Glutamatergic neuron (in vitro differentiated cells): ENCODE data around the gene SUN1. TPM values are rescaled to one million over a fixed set of nuclear protein-coding genes. Genes with fewer than 3 reads are reported as not detected.

Experiments
- DNase-seq: peaks from one replicate; pipeline ENCODE4 v3.0.0; 2022
- H3K27ac Mint-ChIP-seq: one replicate; pipeline ENCODE4 v1.8.0; 2020; ENCODE audit warnings: mild to moderate bottlenecking, mixed read lengths, inconsistent platforms; ENCODE audit not compliant: unreplicated experiment
- H3K27me3 Mint-ChIP-seq: one replicate; pipeline ENCODE4 v1.8.0; 2020; ENCODE audit warnings: mild to moderate bottlenecking, moderate library complexity, mixed read lengths, inconsistent platforms; ENCODE audit not compliant: unreplicated experiment
- H3K36me3 Mint-ChIP-seq: one replicate; pipeline ENCODE4 v1.8.0; 2020; ENCODE audit warnings: mild to moderate bottlenecking, mixed read lengths, inconsistent platforms; ENCODE audit not compliant: unreplicated experiment
- H3K4me1 Mint-ChIP-seq: one replicate; pipeline ENCODE4 v1.8.0; 2020; ENCODE audit warnings: mild to moderate bottlenecking, low read depth, mixed read lengths, inconsistent platforms; ENCODE audit not compliant: unreplicated experiment
- H3K4me3 Mint-ChIP-seq: one replicate; pipeline ENCODE4 v1.8.0; 2020; ENCODE audit warnings: mild to moderate bottlenecking, mixed read lengths, inconsistent platforms; ENCODE audit not compliant: unreplicated experiment
- H3K9me3 Mint-ChIP-seq: one replicate; pipeline ENCODE4 v1.8.0; 2020; ENCODE audit warnings: mild to moderate bottlenecking, moderate library complexity, mixed read lengths, inconsistent platforms; ENCODE audit not compliant: unreplicated experiment
- CTCF ChIP-seq: fragments of 200-600 bp; sonication (generic); IDR thresholded peaks from one replicate; pipeline ENCODE4 v1.5.0; 2021; ENCODE audit not compliant: partially characterized antibody, unreplicated experiment
- total RNA-seq: library from RNA; stranded (reverse); fragmentation: NEBNext Ultra II Directional; extraction: Animal tissue kit (Norgen Biotek cat#: 25700); gene quantifications from one replicate; pipeline ENCODE4 v1.2.1, GENCODE V29; 2021; ENCODE audit not compliant: unreplicated experiment

Gene SUN1
- total RNA-seq, 1 donor from 2014 or later, result 879 TPM

GRCh38 chr7:891805-892204, 59.5 kb downstream of the SUN1 start:
- DNase-seq, result no peak
- Mint-ChIP-seq H3K9me3 (peaks cover 28% of the 10 kb centered on the region), H3K4me1 (no peaks in the 10 kb centered on the region), H3K4me3 (no peak overlapping the region), H3K27me3 (peaks cover 32% of the 10 kb centered on the region), H3K36me3 (no peaks in the 10 kb centered on the region), H3K27ac (no peak overlapping the region)
- no peak for TF ChIP-seq CTCF

- peaks cover 26% of the 10 kb centered on the region for H3K9me3 Mint-ChIP-seq
- H3K27me3 Mint-ChIP-seq, result peaks cover 35% of the 10 kb centered on the region
- H3K27ac Mint-ChIP-seq, result peak overlapping the region; percentile 70
- H3K36me3 Mint-ChIP-seq, result no peaks in the 10 kb centered on the region
- H3K4me1 Mint-ChIP-seq, result no peaks in the 10 kb centered on the region
- DNase-seq, result no peak
- TF ChIP-seq CTCF, result no peak
- H3K4me3 Mint-ChIP-seq, result no peak overlapping the region
Measured at GRCh38 chr7:892648-893593, 60.6 kb downstream of the SUN1 start.

DNA sequence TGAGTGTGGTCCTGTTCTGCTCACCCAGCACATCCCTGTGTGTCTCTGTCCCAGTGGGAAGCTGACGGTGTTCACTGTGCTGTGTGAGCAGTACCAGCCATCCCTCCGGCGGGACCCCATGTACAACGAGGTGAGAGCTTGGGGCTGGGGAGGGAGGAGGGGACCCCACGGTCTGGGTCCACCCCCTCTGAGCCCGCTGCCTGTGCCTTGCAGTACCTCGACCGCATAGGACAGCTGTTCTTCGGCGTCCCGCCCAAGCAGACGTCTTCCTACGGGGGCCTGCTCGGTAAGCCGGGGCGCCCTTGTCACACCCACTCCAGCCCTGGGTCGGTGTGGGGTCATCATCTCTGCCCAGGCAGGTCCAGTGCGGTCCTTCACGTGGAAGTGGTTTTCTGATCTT, 61.4 kb downstream of the SUN1 start:
- Mint-ChIP-seq H3K27ac (no peak overlapping the region), H3K4me3 (no peak overlapping the region), H3K4me1 (no peaks in the 10 kb centered on the region), H3K27me3 (peaks cover 33% of the 10 kb centered on the region), H3K9me3 (peaks cover 23% of the 10 kb centered on the region), H3K36me3 (no peaks in the 10 kb centered on the region)
- no peak for TF ChIP-seq CTCF
- DNase-seq, result no peak

DNA sequence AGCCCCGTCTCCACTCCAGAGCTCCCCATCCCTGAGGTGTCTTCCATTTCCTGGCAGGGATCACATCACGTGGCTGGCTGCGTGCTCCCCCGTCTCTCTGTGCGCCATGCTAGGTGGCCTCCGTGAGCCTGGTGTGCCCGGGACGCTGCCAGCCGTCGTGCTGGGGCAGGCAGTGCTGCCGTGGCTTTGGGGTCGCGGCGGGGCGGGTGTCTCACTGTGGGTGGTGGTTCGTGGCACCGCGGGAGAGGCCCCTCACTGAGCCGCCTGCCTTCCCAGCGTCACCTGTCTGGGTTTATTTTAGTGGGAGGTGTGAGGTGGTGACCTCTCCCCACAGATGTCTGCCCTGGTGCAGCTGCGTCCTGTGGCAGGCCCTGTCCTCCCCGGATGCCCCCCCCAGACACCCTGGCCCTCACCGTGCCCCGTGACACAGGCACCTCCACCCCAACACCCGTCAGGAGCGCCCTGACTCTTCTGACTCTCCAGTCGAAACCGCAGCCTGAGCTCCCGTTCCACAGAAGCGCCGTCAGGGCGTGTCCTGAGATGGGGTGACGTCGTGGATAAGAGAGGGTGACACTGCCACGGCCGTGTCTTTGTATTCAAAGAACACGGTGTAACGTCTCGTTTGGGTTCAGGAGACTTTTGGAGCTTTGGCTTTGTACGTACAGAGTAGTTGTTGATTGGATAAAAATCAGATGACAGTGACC, 62.0 kb downstream of the SUN1 start:
- no peaks in the 10 kb centered on the region for H3K4me1 Mint-ChIP-seq
- DNase-seq, result no peak
- no peak for TF ChIP-seq CTCF
- peaks cover 28% of the 10 kb centered on the region for H3K27me3 Mint-ChIP-seq
- H3K27ac Mint-ChIP-seq, result no peak overlapping the region
- H3K9me3 Mint-ChIP-seq, result peaks cover 23% of the 10 kb centered on the region
- H3K36me3 Mint-ChIP-seq, result no peaks in the 10 kb centered on the region
- no peak overlapping the region for H3K4me3 Mint-ChIP-seq
